Sigmoid colon (tissue), 4 donors: Measurements from ENCODE around the gene NKX3-2.

Source experiments
- EP300 ChIP-seq, 4 donors: sonication (generic); formaldehyde crosslinking; IDR thresholded peaks; one replicate each; pipeline ENCODE4 v1.6.1; 2017; ENCODE audit warnings: antibody characterized with exemption in 4 of 4
- POLR2A ChIP-seq, 2 donors: fragments of 450-650 bp; IDR thresholded peaks; one replicate each; pipeline ENCODE4 v1.6.1; 2016; ENCODE audit warnings: antibody characterized with exemption in 2 of 2, mild to moderate bottlenecking in 2 of 2, moderate library complexity in 2 of 2
- POLR2AphosphoS5 ChIP-seq, 4 donors: sonication (generic); formaldehyde crosslinking; IDR thresholded peaks; one replicate each; pipeline ENCODE4 v1.6.1; 2017; ENCODE audit warnings: antibody characterized with exemption in 4 of 4
- TF ChIP-seq, protein P1 (sequence below), 4 experiments: fragments of 450-650 bp in 3 of 4; fragments of 200-600 bp in 1 of 4; IDR thresholded peaks; one replicate each; pipeline ENCODE4 v1.5.1; 2016 to 2019; ENCODE audit warnings: antibody characterized with exemption in 4 of 4, mild to moderate bottlenecking in 3 of 4, moderate library complexity in 2 of 4

DNA sequence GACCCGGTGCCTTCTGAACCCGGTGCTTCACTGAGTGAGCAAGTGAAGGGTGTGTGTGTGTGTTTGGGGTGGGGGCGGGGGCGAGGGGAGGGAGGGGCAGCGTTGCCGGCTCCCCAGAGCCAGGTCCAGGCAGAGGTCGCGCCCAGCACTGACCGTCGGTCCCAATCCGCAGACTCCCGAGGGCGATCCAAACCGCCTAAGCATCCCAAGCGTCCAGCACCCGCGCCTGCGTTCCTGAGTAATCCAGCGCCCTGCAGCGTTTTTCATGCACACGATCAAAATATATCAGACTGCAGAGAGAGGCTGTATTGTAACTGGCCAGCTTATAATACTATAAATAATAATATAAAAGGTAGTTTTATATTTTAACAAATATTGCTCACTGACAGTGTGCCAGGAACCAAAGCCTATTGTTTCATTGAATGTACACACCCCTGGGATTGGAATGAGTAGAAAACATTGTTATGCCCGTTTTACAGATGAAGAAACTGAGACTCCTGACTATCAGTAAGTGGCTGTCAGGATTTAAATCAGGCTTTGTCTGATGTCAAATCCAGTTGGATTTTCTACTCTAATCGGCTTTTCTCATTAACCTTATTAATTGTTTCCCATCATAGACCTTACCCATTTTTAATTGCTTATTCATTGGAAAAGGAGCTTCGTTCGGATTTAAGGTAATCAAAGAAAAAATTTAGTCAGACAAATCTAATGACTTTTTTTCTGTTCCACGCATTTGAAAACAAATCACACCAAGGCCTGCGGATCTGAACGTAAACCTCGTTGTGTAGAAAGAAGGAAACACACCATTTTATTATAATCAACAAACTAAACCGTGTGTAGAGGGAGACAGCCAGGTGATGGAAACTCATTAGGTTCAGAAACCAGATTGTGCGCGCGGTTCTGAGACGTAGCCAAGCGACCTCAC is 4.0 kb upstream of the NKX3-2 start:
- TF ChIP-seq POLR2A (IDR thresholded peaks at IDR 0.05), result no peak
- no peak for TF ChIP-seq POLR2AphosphoS5 (IDR thresholded peaks at IDR 0.05)
- TF ChIP-seq, protein P1, sequence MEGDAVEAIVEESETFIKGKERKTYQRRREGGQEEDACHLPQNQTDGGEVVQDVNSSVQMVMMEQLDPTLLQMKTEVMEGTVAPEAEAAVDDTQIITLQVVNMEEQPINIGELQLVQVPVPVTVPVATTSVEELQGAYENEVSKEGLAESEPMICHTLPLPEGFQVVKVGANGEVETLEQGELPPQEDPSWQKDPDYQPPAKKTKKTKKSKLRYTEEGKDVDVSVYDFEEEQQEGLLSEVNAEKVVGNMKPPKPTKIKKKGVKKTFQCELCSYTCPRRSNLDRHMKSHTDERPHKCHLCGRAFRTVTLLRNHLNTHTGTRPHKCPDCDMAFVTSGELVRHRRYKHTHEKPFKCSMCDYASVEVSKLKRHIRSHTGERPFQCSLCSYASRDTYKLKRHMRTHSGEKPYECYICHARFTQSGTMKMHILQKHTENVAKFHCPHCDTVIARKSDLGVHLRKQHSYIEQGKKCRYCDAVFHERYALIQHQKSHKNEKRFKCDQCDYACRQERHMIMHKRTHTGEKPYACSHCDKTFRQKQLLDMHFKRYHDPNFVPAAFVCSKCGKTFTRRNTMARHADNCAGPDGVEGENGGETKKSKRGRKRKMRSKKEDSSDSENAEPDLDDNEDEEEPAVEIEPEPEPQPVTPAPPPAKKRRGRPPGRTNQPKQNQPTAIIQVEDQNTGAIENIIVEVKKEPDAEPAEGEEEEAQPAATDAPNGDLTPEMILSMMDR (IDR thresholded peaks at IDR 0.05), result no peak
- no peak for TF ChIP-seq EP300 (IDR thresholded peaks at IDR 0.05)
